Esophagus squamous epithelium (tissue), 5 donors: ENCODE results near the gene ASF1A. TPM values are rescaled to one million over a fixed set of nuclear protein-coding genes. Genes with fewer than 3 reads are reported as not detected.

ENCODE experiments used
- DNase-seq: peaks from one replicate; lab custom pipeline; 2025; lab: John Stamatoyannopoulos, UW
- H3K27ac ChIP-seq, 4 donors: fragments of 200-600 bp; sonication (generic); one replicate each; pipeline ENCODE4 v1.5.1; 2016 to 2019; ENCODE audit warnings: mild to moderate bottlenecking in 1 of 4
- H3K27me3 ChIP-seq, 4 donors: fragments of 200-600 bp; sonication (generic); 1 replicate in 3 of 4; 2 replicates in 1 of 4; pipeline versions ENCODE4 v1.5.1 to v1.6.0; 2017 to 2021; ENCODE audit warnings: antibody characterized with exemption in 1 of 4
- H3K36me3 ChIP-seq, 3 donors: fragments of 200-600 bp; sonication (generic); one replicate each; pipeline ENCODE4 v1.5.1; 2016 to 2019
- H3K4me1 ChIP-seq, 3 donors: fragments of 200-600 bp; sonication (generic); one replicate each; pipeline ENCODE4 v1.5.1; 2017 to 2019
- H3K4me3 ChIP-seq, 4 donors: fragments of 200-600 bp; sonication (generic); 1 replicate in 3 of 4; 2 replicates in 1 of 4; pipeline ENCODE4 v1.5.1; 2016 to 2019; ENCODE audit warnings: mild to moderate bottlenecking in 2 of 4, moderate library complexity in 1 of 4
- H3K9me3 ChIP-seq, 3 donors: fragments of 200-600 bp; sonication (generic); one replicate each; pipeline ENCODE4 v1.5.1; 2016 to 2019
- CTCF ChIP-seq, 6 experiments: fragments of 450-650 bp in 4 of 6; fragments of 200-600 bp in 2 of 6; sonication (generic) in 2 of 6; IDR thresholded peaks; one replicate each; pipeline ENCODE4 v1.5.1; 2016 to 2019; ENCODE audit warnings: antibody characterized with exemption in 6 of 6, mild to moderate bottlenecking in 4 of 6, moderate library complexity in 4 of 6
- POLR2A ChIP-seq, 4 donors: fragments of 450-650 bp; IDR thresholded peaks; one replicate each; pipeline ENCODE4 v1.6.1; 2017; ENCODE audit warnings: antibody characterized with exemption in 4 of 4, mild to moderate bottlenecking in 4 of 4, moderate library complexity in 3 of 4
- WGBS, 2 donors: methylation state at CpG; one replicate each; pipeline ENCODE4 v1.1.5; 2018; 5-methylcytosine and 5-hydroxymethylcytosine counted together
- intact Hi-C: fragments of 100-400 bp; cut with DNase I; formaldehyde crosslinking; loops from one replicate; pipeline ENCODE4 v1.15.0; 2022
- total RNA-seq, 4 donors: library from RNA; depleted of rRNA; stranded (reverse); fragments of >200 nt; gene quantifications; one replicate each; pipeline ENCODE4 v1.1.0, GENCODE V29; 2016
- donor health status: DM: yes; HTN: yes; CAD: no.

Gene ASF1A
- 10 to 100 TPM; 10.0 to 16.5 (median 11.9) TPM for total RNA-seq

- H3K27ac ChIP-seq = peak within 1 kb of the TSS; percentile 96 to 99 (median 98)
- no peaks in the 10 kb centered on the region for H3K27me3 ChIP-seq
- TF ChIP-seq POLR2A (IDR thresholded peaks at IDR 0.05) (peak in 3 of 4 donors; percentile 66 to 86 (median 80)), CTCF (IDR thresholded peaks at IDR 0.05) (peak; percentile 29 to 77 (median 64))
- peaks cover 0 to 53% (median 11%) of the 10 kb centered on the region in 3 donors for H3K4me1 ChIP-seq
- H3K4me3 ChIP-seq = peak within 1 kb of the TSS; percentile 82 to 92 (median 90)
- no peaks in the 10 kb centered on the region for H3K9me3 ChIP-seq
- intact Hi-C loops = no loop called here
- DNase-seq = peak; percentile 93
- 0 to 1% methylated on average over 24 to 46 of the region's 51 CpGs for WGBS, 2 donors
- H3K36me3 ChIP-seq = peaks cover 0 to 10% (median 0%) of the 10 kb centered on the region in 3 donors
These were observed at the start of gene ASF1A for GRCh38 chr6:118893807-118894424. ASF1A (plus strand) TSS chr6:118894152; CDS start chr6:118894414, 262 bp downstream.

DNA sequence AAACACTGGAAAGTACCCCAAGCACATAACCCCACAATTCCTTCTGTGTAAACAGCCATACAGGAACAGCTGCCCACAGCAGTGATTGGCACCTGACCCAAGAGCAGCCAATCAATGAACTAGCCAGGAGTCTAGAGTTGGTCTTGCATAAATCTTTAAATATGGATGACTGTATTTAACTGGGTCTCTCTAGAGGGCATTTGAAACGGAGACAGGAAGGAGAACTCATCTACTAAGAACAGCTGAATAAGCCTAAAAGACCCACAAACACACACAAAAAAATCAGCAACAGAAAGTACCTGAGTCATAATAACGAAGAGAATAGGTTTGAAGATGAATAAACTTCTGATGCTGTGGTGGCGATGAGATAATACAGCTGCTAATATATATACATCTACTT lies 49.0 kb upstream of the ASF1A start:
- H3K9me3 ChIP-seq = no peaks in the 10 kb centered on the region
- H3K4me1 ChIP-seq = no peaks in the 10 kb centered on the region
- DNase-seq = no peak
- WGBS, 2 donors = 66 to 80% methylated on average over 3 of the region's 3 CpGs
- intact Hi-C loops = no loop called here
- no peaks in the 10 kb centered on the region for H3K27me3 ChIP-seq
- no peak overlapping the region for H3K4me3 ChIP-seq
- H3K36me3 ChIP-seq = peaks cover 0 to 20% (median 0%) of the 10 kb centered on the region in 3 donors
- TF ChIP-seq POLR2A (IDR thresholded peaks at IDR 0.05) (no peak), CTCF (IDR thresholded peaks at IDR 0.05) (no peak)
- no peak overlapping the region for H3K27ac ChIP-seq

- 98 to 99% methylated on average over 5 of the region's 5 CpGs for WGBS, 2 donors
- H3K9me3 ChIP-seq = no peaks in the 10 kb centered on the region
These were observed 40.5 kb upstream of the ASF1A start for GRCh38 chr6:118853408-118853807.

GRCh38 chr6:118856301-118856700 lies 37.7 kb upstream of the ASF1A start:
- H3K9me3 ChIP-seq = no peaks in the 10 kb centered on the region
- peaks cover 0 to 7% (median 0%) of the 10 kb centered on the region in 3 donors for H3K4me1 ChIP-seq
- intact Hi-C loops = no loop called here
- 76 to 95% methylated on average over 3 to 4 of the region's 4 CpGs for WGBS, 2 donors
- H3K4me3 ChIP-seq = no peak overlapping the region
- H3K36me3 ChIP-seq = peaks cover 0 to 16% (median 0%) of the 10 kb centered on the region in 3 donors
- DNase-seq = no peak
- no peaks in the 10 kb centered on the region for H3K27me3 ChIP-seq
- TF ChIP-seq POLR2A (IDR thresholded peaks at IDR 0.05) (no peak), CTCF (IDR thresholded peaks at IDR 0.05) (no peak)
- H3K27ac ChIP-seq = no peak overlapping the region

More at GRCh38 chr6:118853408-118853807, 40.5 kb upstream of the ASF1A start:
- Histone ChIP-seq H3K4me3 (no peak overlapping the region), H3K27me3 (no peaks in the 10 kb centered on the region), H3K27ac (no peak overlapping the region), H3K36me3 (peaks cover 0 to 13% (median 0%) of the 10 kb centered on the region in 3 donors), H3K4me1 (peaks cover 0 to 7% (median 0%) of the 10 kb centered on the region in 3 donors)
- no peak for DNase-seq
- intact Hi-C loops = no loop called here
- TF ChIP-seq POLR2A (IDR thresholded peaks at IDR 0.05) (no peak), CTCF (IDR thresholded peaks at IDR 0.05) (no peak)

DNA sequence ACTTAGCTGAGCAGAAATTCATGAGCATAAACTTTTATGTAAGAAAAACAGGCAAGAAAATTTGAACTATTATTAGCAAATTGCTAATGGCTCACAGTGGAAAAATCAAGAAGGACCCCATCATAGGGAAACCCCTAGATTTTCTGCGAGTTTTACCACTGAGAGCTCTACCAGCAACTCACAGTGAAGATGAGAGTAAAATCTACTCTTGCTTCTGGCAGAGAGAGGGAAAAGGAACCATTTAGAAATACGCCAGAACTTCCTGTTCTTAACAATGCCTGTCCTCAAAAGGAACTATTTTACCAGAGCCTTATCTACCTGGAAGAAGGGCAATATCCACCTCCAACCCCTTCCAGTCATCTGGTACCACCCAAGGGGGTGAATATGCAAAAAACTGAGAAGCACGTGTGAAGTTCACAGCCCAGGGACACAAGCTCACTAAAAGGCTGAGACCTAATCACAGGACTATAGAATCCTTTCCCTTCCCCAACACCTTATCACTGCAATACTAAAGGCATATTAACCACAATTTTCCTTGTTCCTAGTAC lies 34.4 kb upstream of the ASF1A start:
- H3K9me3 ChIP-seq = no peaks in the 10 kb centered on the region
- no peaks in the 10 kb centered on the region for H3K27me3 ChIP-seq
- H3K27ac ChIP-seq = no peak overlapping the region
- no peak for TF ChIP-seq CTCF (IDR thresholded peaks at IDR 0.05)
- TF ChIP-seq POLR2A (IDR thresholded peaks at IDR 0.05) = no peak
- DNase-seq = no peak
- 71 to 73% methylated on average over 3 of the region's 3 CpGs for WGBS, 2 donors
- intact Hi-C loops = no loop called here
- peaks cover 0 to 13% (median 2%) of the 10 kb centered on the region in 3 donors for H3K4me1 ChIP-seq
- peaks cover 0 to 20% (median 0%) of the 10 kb centered on the region in 3 donors for H3K36me3 ChIP-seq
- H3K4me3 ChIP-seq = no peak overlapping the region
